Measurements from ENCODE around the gene CDK8.

The CDK8 gene

DNA sequence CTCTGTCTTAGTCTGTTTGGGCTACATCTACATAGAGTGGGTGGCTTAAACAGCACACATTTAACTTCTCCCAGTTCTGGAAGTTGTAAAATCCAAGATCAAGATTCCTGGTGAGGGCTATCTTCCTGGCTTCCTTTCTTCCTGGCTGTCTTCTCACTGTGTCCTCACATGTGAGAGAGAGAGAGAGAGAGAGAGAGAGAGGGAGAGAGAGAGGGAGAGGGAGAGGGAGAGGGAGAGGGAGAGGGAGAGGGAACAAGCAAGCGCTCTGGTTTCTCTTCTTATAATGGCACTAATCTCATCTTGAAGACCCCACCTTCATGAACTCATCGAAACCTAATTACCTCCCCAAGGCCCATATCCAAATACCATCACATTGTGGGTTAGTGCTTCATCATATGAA lies 69.2 kb downstream of the CDK8 start:
- DNase-seq = no peak

- no peak for DNase-seq
Observed at GRCh38 chr13:26323764-26324163, 69.8 kb downstream of the CDK8 start.

GRCh38 chr13:26324294-26324693 lies 70.4 kb downstream of the CDK8 start:
- no peak for DNase-seq

- no peak for DNase-seq
Observed at GRCh38 chr13:26324867-26325266, 70.9 kb downstream of the CDK8 start.

- DNase-seq = peak; percentile 9
Observed at GRCh38 chr13:26325876-26326275, 71.9 kb downstream of the CDK8 start.

DNA sequence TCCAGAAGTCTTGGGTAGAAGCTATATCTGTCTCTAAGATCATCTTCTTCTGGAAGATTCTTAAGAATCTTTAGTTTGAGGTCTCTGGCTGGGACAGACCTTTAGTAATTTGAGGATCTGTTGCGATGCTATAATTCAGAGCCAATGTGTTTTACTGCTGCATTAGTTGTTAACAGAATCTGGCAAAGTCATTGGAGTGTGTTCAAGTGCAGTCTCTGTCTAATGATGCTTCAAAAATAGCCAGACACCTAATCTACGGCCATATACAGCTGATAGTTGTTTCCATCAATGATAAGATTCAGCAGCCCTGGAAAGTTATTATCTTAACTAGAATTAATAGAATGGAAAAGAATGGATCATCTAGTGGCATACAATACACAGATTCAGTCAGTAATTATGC lies 72.6 kb downstream of the CDK8 start:
- no peak for DNase-seq

GRCh38 chr13:26327940-26328725 lies 74.2 kb downstream of the CDK8 start:
- DNase-seq = no peak

- no peak for DNase-seq
Observed at GRCh38 chr13:26335158-26335557, 81.2 kb downstream of the CDK8 start.

- DNase-seq = no peak
Observed at GRCh38 chr13:26340807-26341206, 86.9 kb downstream of the CDK8 start.

- DNase-seq = no peak
Observed at GRCh38 chr13:26342898-26343297, 89.0 kb downstream of the CDK8 start.

DNA sequence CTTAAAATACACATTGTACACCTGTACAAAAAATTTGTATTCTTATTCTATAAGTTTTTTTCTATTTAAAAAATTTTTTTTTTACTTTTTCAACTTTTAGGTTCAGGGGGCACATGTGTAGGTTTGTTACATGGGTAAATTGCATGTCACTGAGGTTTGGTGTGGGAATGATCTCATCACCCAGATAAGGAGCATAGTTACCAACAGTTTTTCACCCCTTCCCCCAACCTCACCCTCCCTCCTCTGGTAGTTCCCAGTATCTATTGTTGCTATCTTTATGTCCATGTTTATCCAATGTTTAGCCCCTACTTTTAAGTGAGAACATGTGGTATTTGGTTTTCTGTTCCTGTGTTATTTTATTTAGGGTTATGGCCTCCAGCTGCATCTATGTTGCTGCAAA lies 89.9 kb downstream of the CDK8 start:
- DNase-seq = no peak

DNA sequence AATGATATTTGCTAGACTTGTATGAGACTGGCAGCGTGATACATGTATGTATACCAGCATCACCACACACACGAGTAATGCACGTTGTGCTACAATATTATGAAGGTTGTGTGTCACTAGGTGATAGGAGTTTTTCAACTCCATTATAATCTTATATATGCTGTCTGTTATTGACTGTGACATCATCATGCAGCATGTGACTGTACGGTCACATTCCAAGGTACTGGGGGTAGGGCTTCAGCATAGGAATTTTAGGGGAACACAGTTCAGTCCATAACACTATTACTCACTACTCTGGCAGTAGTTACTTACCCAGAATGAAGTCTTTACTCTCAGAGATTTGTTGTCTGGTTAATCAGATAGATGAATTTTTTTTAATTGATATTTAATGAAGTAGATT lies 91.1 kb downstream of the CDK8 start:
- DNase-seq = no peak

DNA sequence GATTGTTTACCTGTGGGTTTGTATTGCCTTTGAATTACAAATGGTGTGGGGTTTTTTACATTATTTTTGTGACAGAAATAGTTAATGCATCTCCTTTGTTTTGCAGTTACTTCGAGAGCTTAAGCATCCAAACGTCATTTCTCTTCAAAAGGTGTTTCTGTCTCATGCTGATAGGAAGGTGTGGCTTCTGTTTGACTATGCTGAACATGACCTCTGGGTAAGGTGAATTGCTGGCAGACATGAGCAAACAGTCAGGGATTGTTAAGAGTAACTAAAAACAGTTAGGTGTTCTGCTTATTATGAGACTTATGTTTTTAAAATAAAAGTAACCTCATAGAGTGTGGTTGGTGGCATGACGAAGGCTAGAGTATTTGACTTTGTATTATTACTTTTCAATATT lies 95.0 kb downstream of the CDK8 start:
- DNase-seq = no peak

- DNase-seq = no peak
Observed at GRCh38 chr13:26362261-26362660, 108.3 kb downstream of the CDK8 start.

- no peak for DNase-seq
Observed at GRCh38 chr13:26370553-26370952, 116.6 kb downstream of the CDK8 start.

GRCh38 chr13:26372747-26373146 lies 118.8 kb downstream of the CDK8 start:
- DNase-seq = no peak

GRCh38 chr13:26376430-26376829 lies 122.5 kb downstream of the CDK8 start:
- peak; percentile 31 for DNase-seq

- no peak for DNase-seq
Observed at GRCh38 chr13:26377038-26377437, 123.1 kb downstream of the CDK8 start.

GRCh38 chr13:26378116-26378515 lies 124.2 kb downstream of the CDK8 start:
- no peak for DNase-seq

DNA sequence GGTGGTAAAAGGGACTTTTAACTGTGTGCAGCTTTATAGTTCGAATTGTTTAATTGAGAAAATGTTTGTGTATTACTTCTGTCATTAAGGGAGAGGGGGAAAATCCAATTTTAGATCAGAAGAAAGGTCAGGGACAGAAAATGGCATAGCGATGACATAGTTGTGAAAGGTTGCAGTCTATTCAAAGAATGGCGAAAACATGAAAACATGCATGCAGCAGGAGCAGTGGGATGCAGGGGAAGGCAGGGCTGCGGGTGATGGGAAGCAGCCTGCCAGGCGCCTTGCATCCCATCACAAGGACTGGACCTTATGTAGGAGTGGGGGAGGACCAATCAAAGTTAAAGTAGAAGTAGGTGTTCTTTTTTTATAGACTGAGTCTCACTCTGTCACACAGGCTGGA lies 125.9 kb downstream of the CDK8 start:
- DNase-seq = no peak

DNA sequence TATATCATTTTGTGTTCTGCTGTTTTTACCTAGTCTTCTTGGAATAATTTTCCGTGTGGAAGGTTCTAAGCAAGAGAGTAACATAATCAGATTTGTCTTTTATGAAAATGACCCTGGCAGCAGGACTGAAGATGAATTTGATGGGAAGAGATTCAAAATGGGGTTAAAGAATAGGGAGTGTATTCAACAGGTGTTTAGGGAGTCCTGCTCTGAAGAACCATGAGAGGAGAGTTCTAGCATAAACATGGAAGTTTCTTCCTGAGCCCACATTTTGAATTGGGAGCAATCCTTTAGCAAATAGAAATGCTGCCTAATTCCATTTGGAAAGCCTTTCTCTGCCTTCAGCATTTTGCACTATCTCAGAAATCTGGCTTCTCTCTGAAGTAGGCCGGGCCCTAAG lies 127.0 kb downstream of the CDK8 start:
- no peak for DNase-seq

DNA sequence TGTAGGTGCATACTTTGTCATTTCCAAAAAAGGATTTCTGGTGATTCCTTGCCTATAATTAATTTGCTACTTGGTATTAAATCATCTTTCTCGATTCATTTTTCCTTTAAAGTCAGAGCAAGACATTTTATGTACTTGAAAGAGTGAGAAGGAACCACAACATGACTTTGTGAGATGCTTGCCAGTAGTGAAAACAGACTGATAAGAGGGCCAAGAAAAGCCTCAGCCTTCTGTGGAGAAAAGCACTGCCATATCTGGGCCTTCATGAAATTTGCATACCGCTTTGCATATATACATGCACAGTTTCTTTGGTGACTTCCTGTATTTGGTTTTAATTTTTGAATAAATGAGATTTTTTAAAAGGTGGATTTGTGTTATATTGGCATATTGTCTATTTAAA lies 128.4 kb downstream of the CDK8 start:
- DNase-seq = no peak

DNA sequence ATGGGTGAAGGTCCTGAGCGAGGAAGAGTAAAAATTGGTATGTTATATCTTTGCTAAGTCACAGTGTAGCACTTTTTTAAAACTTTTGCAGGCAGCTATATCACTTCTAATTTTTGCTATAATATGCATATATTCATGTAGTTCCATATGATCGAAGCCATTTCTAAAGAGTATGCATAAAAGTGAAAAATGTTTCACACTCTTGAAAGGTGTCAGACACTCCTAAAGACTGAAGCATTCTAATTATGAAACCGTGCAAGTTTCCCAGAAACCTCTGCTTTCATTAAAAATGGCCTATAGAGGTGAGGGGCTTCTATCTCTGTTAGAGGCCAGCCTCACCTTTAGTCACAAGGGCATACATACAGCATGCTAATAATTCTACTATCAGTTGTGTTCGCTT lies 128.9 kb downstream of the CDK8 start:
- no peak for DNase-seq

- no peak for DNase-seq
Observed at GRCh38 chr13:26384587-26384986, 130.7 kb downstream of the CDK8 start.

GRCh38 chr13:26386026-26386425 lies 132.1 kb downstream of the CDK8 start:
- DNase-seq = no peak

All from MV-4-11 (cell line).